Left colon (tissue), 2 donors: ENCODE data around the gene PNLDC1. TPM values are rescaled to one million over a fixed set of nuclear protein-coding genes. Genes with fewer than 3 reads are reported as not detected.

Experiments
- ATAC-seq: fragments of 200-7000 bp; cut with Tn5 transposase; one replicate; pipeline ENCODE4 v1.9.1; 2020; ENCODE audit warnings: mild to moderate bottlenecking, moderate library complexity
- DNase-seq, 2 donors: peaks; one replicate each; pipeline ENCODE4 v3.0.0-alpha.2; 2020
- intact Hi-C, 2 donors: fragments of 100-400 bp; cut with DNase I in 1 of 2; cut with micrococcal nuclease in 1 of 2; formaldehyde crosslinking; loops; one replicate each; pipeline versions ENCODE4 v1.11.2 to v1.14.0; 2022; cut with DNase I, micrococcal nuclease
- long read RNA-seq: library from polyadenylated mRNA; unstranded; transcript quantifications from one replicate; pipeline ENCODE4 v2.0.0, GENCODE V29; 2021
- total RNA-seq, 2 donors: library from RNA; stranded (reverse); fragmentation: NEBNext Ultra II Directional; extraction: Animal tissue kit (Norgen Biotek cat#: 25700); gene quantifications; one replicate each; pipeline ENCODE4 v1.2.1, GENCODE V29; 2021
- donor health status: DM: no; HTN: no; CAD: no.
- donor health status: DM: yes; HTN: yes; CAD: no.

The PNLDC1 gene
- not detected for total RNA-seq
- long read RNA-seq = 0 reads

- intact Hi-C loops = no loop called here
- no peak for DNase-seq
- ATAC-seq = no peak
These were observed at the start of gene PNLDC1 for GRCh38 chr6:159800141-159800865. TSS of gene PNLDC1 (plus strand) at chr6:159800276. CDS start at chr6:159800308, 32 bp downstream.

DNA sequence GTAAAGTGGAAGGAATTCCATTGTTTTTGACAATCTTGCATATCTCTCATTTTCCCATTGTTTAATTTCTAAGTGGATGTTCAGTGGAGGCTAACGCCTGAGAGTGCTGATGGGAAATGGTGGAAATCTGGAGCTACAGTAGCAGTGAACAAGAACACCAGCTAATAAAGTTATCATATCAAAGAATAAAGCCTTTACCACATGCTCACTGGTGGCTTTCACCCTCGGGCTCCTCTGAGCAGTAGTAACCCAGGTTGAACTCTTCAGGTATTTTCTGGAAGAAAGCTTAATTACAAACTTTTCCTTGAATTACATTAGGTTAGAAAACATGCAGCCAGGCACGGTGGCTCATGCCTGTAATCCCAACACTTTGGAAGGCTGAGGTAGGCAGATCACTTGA, 48.6 kb upstream of the PNLDC1 start:
- intact Hi-C loops = no loop called here
- DNase-seq (no peak), ATAC-seq (no peak)

- DNase-seq (no peak), ATAC-seq (no peak)
- intact Hi-C loops = no loop called here
These were observed 46.8 kb upstream of the PNLDC1 start for GRCh38 chr6:159753081-159753872.

GRCh38 chr6:159754401-159754800, 45.7 kb upstream of the PNLDC1 start:
- no peak for ATAC-seq
- DNase-seq = no peak
- intact Hi-C loops = no loop called here

- intact Hi-C loops = no loop called here
- ATAC-seq (no peak), DNase-seq (no peak)
These were observed 44.8 kb upstream of the PNLDC1 start for GRCh38 chr6:159754959-159755914.

- ATAC-seq = no peak
- no peak for DNase-seq
- intact Hi-C loops = no loop called here
These were observed 43.6 kb upstream of the PNLDC1 start for GRCh38 chr6:159756508-159756907.

GRCh38 chr6:159758031-159759001, 41.8 kb upstream of the PNLDC1 start:
- intact Hi-C loops = no loop called here
- DNase-seq = no peak

DNA sequence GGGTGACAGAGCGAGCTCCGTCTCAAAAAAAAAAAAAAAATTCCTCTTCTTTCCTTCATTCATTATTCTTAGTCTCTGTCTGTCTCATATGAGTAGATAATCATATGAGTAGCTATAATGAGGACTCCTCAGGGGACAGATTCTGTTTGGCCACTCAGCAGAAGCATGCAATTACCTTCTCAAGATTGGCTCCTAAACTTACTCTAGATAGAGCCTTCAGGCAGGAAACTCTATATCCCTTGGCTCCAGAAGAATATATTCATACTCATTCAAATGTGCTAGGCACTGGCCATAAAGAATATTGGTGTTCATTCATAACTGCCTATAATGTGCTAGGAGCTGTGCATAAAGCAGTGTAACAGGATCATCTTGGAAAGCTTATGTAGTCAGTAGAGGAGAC, 40.4 kb upstream of the PNLDC1 start:
- intact Hi-C loops = no loop called here
- ATAC-seq (no peak), DNase-seq (no peak)

More at GRCh38 chr6:159758031-159759001, 41.8 kb upstream of the PNLDC1 start:
- ATAC-seq = no peak

DNA sequence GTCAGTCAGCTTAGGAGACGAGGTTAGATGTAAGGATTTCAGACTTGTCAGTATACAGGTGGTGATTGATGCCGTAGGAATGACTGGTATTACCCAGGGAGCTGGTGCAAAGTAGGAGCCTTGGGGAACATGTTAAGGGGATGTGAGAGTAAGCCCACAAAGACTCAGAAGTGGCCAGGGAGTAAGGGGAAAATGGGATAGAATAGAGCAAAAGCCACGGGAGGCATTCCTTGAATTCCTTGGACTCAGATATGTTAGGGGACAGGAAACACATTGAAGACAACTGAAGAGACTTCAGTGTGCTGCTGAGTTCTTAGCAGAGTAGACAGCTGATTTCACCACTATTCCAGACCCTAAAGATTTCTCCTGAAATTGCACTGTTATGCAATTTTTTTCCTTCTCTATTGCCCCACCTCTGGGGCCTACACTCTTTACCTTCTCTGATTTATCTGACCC, 39.4 kb upstream of the PNLDC1 start:
- ATAC-seq = no peak
- intact Hi-C loops = no loop called here
- no peak for DNase-seq

GRCh38 chr6:159761129-159761872, 38.8 kb upstream of the PNLDC1 start:
- DNase-seq (peak; percentile 35 to 53), ATAC-seq (no peak)
- intact Hi-C loops = no loop called here

GRCh38 chr6:159761873-159762680, 38.0 kb upstream of the PNLDC1 start, which contains the start of gene ACAT2:
TSS of gene ACAT2 (plus strand) at chr6:159762045. CDS start at chr6:159762088, 43 bp downstream.
- intact Hi-C loops = no loop called here
- peak; percentile 93 to 98 for DNase-seq
- ATAC-seq = peak; percentile 96

- peak; percentile 46 to 50 for DNase-seq
- intact Hi-C loops = no loop called here
- ATAC-seq = peak; percentile 31
These were observed 37.3 kb upstream of the PNLDC1 start for GRCh38 chr6:159762681-159763293.

- DNase-seq = no peak
- ATAC-seq = no peak
- intact Hi-C loops = no loop called here
These were observed 33.2 kb upstream of the PNLDC1 start for GRCh38 chr6:159766906-159767305.

GRCh38 chr6:159769470-159769869, 30.6 kb upstream of the PNLDC1 start:
- no peak for ATAC-seq
- intact Hi-C loops = no loop called here

GRCh38 chr6:159772196-159772595, 27.9 kb upstream of the PNLDC1 start:
- intact Hi-C loops = no loop called here
- ATAC-seq = no peak
- no peak for DNase-seq

More at GRCh38 chr6:159769470-159769869, 30.6 kb upstream of the PNLDC1 start:
- no peak for DNase-seq
